HG02852 (cell line): ENCODE measurements around the gene SIGLEC1.

Experiments
- ATAC-seq: cut with Tn5 transposase; IDR thresholded peaks from one replicate; pipeline ENCODE4 v1.9.1; 2021; ENCODE audit warnings: mild to moderate bottlenecking, moderate library complexity; ENCODE audit not compliant: unreplicated experiment

SIGLEC1 gene

GRCh38 chr20:3712279-3712873 is at the start of gene SIGLEC1:
Gene SIGLEC1 (minus strand): TSS chr20:3712600. CDS start chr20:3707128, 5,472 bp downstream.
- ATAC-seq, result no peak

DNA sequence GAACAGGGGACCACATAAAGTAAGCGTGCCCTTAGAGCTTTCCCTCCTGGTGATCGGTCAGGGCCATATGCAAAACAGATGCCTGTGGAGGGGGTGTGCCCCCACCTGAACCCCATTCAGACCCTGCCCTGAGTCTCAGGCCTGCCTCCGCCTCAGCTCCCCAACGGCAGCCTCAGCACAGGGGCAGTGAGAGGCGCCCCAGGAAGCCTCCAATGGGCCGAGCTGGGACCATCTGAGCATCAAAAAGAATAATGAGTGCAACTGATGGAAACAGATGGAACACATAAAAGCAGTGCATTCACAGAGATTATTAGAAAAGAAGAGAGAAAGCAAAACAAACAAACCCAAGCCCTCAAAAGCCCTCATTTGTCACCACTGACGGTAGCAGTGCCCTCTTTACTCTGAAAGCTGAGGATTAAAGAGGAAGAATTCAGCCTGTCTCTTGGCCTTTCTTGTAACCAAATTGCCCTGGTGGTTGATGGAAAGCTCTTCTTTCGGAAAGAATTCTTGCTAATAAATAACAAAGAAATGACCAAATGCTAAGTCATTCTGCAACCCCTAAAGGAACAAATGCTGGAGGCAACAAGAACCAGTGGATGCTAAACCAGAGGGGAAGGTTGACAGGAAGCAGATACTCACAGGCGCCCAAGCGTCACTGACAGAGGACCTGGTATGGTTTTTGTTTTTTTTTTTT is 48.4 kb upstream of the SIGLEC1 start:
- no peak for ATAC-seq

DNA sequence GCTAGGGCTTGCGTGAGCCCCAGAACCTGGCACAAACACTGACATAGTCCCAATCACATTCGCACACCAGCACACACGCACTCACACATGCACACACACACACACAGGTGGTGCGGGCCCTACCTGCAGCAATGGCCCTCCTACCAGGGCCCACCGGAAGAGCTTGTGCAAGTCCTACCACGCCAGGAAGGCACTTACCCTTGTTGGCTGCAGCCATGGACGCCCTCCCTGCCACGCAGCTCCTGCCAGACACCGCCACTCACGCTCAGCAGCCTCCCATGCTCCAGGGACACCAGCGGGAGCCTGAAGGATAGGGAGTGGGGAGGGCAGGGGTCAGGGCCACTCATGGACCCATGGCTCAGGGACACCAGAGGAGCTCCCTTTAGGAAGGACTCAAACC is 47.5 kb upstream of the SIGLEC1 start:
- no peak for ATAC-seq

GRCh38 chr20:3759316-3759823 is 47.0 kb upstream of the SIGLEC1 start:
- ATAC-seq, result no peak

- no peak for ATAC-seq
These were observed 46.2 kb upstream of the SIGLEC1 start for GRCh38 chr20:3758566-3758965.

DNA sequence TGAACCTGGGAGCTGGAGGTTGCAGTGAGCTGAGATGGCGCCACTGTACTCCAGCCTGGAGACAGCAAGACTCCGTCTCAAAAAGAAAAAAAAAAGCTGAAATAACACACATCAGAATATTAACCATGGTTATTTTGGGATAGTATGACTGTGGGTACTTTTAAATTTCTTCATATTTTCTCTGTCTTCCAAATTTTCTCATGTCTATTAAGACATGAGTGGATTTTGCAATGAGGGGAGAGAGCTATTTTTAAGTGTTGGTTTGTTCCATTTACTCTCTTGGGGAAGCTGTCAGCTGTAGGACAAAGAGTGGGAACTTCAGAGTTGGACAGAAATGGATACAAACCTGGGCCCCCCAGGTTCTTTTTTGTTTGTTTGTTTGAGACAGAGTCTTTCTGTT is 44.9 kb upstream of the SIGLEC1 start:
- ATAC-seq, result no peak

DNA sequence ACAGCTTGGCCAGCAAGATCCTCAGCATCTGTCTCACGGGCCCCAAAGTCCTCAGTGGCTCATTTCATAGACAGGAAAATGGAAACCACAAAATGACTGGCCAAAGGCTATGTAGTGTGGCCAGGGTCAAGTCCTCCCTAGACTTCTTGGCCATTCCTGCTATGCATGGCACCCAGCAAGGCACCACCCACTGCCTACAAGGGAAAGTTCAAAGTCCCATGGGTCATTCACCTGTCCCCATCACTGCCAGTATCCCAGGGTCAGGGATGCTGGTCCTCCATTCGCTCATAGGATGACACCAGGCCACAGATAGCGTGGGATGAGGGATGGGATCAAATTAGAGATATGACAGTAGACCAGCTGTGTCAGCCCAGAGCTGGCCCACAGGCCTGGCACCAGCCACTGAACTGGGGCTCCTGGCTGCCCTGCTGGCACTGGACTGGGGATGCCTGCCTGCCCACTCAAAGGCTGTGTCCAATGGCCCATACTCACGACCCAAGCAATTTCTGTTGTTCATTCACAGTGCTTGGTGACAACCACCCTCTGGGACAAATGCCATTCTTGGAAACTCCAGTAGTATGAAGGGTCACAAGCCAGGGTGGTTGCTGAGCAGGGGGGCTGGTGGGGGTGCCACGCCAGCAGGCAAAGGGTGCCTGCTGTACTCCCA is 43.5 kb upstream of the SIGLEC1 start:
- no peak for ATAC-seq

DNA sequence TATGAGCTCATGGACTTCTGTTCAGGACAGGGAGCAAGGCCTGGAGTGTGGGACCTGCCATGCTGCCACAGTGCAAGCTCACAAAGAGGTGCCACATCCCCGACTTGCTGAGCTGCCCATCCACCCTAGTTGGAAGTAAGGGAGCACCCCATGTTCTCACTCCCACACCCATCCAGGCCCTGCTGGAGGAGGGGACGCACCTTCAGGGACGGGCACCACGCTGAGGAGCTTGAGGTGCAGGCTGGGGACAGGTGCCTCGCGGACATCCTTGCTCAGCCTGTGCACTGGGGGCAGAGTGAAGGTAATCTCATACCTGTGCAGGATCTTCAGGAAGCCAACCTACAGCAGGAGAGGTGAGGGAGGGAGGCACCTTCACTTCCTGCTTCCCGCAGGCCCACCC is 42.9 kb upstream of the SIGLEC1 start:
- ATAC-seq, result no peak

GRCh38 chr20:3754276-3754630 is 41.9 kb upstream of the SIGLEC1 start:
- no peak for ATAC-seq

- no peak for ATAC-seq
These were observed 41.3 kb upstream of the SIGLEC1 start for GRCh38 chr20:3753501-3754275.

DNA sequence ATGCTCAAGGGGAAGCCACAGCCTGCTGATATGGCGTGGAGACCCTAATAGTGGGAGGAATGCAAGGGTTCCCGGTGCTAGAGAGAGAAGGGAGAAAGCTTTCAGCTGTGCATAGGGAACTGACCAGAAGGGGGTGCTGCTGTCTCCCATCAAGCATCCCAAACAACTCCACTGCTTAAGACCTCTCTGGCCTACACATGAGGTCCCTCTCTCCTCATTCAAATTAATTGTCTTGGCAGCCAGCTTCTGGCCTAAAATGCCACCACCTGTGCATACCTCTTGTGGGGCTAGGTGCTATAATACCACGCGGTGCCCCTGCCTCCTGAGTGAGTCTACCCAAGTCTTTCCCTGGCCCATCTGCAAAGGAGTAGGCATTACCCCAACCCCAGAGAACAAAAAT is 40.7 kb upstream of the SIGLEC1 start:
- no peak for ATAC-seq

DNA sequence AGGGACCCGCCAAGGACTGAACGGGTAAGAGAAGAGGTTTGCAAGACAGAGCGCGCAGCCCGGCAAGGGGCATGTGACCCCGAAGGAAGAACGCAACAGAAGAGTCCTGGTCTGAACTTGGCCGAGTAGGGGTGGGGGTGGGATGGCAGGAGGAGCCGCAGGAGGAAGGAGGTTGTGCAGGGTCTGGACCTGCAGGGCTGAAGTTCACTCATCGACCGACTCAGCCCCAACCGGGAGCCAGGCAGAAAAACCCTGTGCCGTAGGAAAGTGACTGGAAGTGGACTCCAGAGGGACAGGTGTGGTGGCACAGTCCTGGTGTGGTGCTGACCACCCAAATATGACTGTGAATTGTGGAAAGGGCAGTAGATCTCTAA is 40.0 kb upstream of the SIGLEC1 start:
- no peak for ATAC-seq

- no peak for ATAC-seq
These were observed 39.4 kb upstream of the SIGLEC1 start for GRCh38 chr20:3751675-3752385.

DNA sequence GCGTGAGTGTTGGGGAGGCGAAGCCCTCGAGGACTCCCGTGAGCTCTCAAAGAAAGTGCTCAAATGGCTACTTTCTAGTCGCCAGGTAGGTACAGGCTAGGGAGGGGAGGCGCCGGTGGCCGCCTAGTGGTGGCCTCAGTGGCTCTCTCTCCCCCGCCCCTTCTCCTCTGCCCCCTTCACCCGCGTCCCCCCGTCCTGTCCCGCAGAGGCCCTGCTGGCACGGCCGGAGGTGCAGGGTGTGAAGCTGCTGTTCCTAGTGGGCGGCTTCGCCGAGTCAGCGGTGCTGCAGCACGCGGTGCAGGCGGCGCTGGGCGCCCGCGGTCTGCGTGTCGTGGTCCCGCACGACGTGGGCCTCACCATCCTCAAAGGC is 38.9 kb upstream of the SIGLEC1 start:
- ATAC-seq, result no peak

DNA sequence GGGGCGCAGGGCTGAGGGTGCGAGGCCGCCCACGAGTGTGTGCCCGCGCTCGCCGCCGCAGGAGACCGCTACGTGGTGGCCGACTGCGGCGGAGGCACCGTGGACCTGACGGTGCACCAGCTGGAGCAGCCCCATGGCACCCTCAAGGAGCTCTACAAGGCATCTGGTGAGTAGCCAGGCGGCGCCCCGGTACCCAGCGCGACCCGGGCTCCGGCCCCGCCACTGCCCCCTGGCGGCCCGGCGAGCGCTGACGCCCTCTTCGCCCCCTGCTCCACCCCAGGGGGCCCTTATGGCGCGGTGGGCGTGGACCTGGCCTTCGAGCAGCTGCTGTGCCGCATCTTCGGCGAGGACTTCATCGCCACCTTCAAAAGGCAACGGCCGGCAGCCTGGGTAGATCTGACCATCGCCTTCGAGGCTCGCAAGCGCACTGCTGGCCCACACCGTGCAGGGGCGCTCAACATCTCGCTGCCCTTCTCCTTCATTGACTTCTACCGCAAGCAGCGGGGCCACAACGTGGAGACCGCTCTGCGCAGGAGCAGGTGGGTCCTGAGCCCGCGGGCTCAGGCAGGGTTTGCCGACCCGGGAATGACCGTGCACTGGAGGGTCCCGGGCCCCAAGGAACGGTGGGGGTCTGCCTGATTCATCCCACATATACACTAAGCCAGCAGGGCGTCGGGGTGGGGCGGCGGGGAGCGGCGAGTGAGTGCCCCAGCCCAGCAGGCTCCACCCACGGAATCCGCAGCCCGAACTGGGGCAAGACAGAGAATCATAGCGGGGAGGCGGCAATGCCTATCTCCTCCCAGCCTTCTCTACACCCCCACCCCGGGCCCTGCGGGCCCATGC is 37.5 kb upstream of the SIGLEC1 start:
- no peak for ATAC-seq

DNA sequence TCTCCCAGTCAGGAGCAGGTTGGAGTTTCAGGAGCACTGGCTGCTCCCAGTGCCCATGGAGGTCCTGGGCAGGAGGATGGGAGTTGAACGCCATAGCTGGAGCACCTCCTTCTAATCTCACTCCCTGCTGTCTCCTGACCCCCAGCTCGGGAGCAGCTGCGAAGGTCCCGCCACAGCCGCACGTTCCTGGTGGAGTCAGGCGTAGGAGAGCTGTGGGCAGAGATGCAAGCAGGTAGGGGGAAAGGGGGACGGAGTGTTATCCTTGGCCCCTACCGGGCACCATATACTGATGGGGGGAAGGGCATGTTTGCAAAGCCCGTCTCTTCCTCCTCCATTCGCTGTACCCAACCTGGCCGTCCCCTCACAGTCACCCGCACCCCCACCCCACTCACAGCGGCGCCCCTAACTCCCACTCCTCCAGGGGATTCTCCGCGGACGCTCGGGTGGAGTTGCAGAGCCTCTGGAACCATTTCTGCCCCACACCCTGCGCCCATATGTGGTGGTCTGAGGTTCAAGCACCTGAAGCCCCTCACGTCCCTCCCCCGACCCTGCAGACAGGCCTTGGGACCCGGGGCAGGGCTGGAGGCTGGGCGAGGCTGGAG is 36.8 kb upstream of the SIGLEC1 start:
- no peak for ATAC-seq

DNA sequence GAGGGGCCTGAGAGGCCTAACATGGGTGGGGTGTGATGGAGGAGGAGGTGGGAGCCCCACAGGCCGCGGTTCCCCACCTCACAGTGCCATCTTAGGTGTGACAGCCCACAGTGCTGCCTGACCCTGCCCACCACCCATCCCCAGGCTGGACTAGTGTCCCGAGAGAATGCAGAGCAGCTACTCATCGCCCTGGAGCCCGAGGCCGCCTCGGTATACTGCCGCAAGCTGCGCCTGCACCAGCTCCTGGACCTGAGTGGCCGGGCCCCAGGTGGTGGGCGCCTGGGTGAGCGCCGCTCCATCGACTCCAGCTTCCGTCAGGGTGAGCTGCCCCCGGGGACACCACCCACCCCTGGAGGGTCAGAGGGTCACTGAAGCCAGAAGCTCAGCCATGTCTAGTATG is 35.7 kb upstream of the SIGLEC1 start:
- ATAC-seq, result no peak

- ATAC-seq, result no peak
These were observed 35.1 kb upstream of the SIGLEC1 start for GRCh38 chr20:3747471-3747870.

- ATAC-seq, result no peak
These were observed 33.3 kb upstream of the SIGLEC1 start for GRCh38 chr20:3745686-3746173.
